Fibroblast of pulmonary artery (primary cell): ENCODE data around the gene COPS2.
A peak's percentile ranks its signal among the peaks of the same experiment; 100 is the strongest.

Source experiments
- DNase-seq: peaks from one replicate; pipeline ENCODE4 v3.0.0-alpha.2; 2010; ENCODE audit warnings: low read depth
- H3K4me3 ChIP-seq: replicated peaks from 2 replicates; pipeline ENCODE4 v1.5.1; 2011; ENCODE audit warnings: low read depth, mild to moderate bottlenecking, control low read depth, low read length, moderate library complexity
- TF ChIP-seq, protein P1 (sequence below): IDR thresholded peaks from 2 replicates; pipeline ENCODE4 v1.5.1; 2011; ENCODE audit warnings: mild to moderate bottlenecking, control low read depth, low read length, inconsistent platforms; ENCODE audit errors: missing control alignments

COPS2 gene

GRCh38 chr15:49110158-49110944 is 45.0 kb downstream of the COPS2 start:
- TF ChIP-seq, protein P1, sequence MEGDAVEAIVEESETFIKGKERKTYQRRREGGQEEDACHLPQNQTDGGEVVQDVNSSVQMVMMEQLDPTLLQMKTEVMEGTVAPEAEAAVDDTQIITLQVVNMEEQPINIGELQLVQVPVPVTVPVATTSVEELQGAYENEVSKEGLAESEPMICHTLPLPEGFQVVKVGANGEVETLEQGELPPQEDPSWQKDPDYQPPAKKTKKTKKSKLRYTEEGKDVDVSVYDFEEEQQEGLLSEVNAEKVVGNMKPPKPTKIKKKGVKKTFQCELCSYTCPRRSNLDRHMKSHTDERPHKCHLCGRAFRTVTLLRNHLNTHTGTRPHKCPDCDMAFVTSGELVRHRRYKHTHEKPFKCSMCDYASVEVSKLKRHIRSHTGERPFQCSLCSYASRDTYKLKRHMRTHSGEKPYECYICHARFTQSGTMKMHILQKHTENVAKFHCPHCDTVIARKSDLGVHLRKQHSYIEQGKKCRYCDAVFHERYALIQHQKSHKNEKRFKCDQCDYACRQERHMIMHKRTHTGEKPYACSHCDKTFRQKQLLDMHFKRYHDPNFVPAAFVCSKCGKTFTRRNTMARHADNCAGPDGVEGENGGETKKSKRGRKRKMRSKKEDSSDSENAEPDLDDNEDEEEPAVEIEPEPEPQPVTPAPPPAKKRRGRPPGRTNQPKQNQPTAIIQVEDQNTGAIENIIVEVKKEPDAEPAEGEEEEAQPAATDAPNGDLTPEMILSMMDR: no peak
- no peak for DNase-seq
- no peak overlapping the region for H3K4me3 ChIP-seq

GRCh38 chr15:49103002-49103401 is 52.4 kb downstream of the COPS2 start:
- peak; percentile 18 for DNase-seq
- no peak overlapping the region for H3K4me3 ChIP-seq
- TF ChIP-seq, protein P1: no peak

- H3K4me3 ChIP-seq: no peak overlapping the region
- TF ChIP-seq, protein P1: no peak
- DNase-seq: peak; percentile 85
These were observed 53.9 kb downstream of the COPS2 start for GRCh38 chr15:49101536-49101935.

DNA sequence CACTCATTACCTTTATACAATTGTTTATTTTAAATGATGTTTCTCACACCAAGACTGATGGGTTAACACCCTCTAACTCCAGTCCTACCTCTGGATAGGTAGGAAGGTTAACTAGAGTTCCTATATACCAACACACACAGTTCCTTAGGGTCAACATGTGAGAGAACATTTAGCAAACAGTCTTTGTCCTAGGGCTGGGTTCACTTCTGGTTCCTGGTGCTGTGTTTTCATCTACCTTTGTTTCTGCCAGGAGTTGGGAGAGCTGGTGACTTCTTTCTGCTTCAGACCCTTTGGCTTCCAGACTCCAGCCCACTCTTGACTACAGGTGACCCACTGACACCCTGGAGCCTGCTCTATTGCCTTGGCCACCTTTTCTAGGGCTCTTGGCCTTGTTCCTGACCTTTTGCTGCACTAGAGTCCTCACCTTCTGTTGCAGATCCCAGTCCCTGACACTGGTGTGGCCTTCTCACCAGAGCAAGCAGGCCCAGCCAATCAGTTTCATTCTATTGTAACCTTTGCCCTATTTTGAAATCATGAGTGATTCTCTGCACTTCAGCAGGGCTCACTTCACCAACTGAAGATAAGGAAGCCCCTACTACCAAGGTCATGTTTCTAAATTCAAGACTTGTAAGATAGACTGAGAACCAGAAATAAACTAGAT is 59.2 kb downstream of the COPS2 start:
- TF ChIP-seq, protein P1: no peak
- DNase-seq: no peak
- no peak overlapping the region for H3K4me3 ChIP-seq

DNA sequence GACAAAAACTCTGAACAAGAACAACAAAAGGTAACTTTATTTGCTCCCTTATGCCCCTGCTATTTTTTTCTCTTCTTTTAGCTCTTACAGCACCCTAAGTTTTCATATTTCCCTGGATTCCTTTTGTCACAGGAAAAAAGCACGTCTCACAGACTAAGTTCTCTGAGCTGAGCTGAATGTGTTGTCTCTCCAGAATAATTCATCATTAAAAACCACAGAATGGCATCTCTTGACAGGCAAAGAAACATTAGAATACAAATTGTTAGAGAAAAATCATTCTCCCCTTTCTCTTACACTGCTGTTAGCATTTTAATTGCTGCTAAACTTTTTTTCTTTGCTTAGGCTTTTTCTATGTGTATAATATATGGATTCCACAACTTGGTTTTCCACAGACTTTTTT is 60.5 kb downstream of the COPS2 start:
- TF ChIP-seq, protein P1: no peak
- no peak overlapping the region for H3K4me3 ChIP-seq
- DNase-seq: no peak

GRCh38 chr15:49093252-49094105 is 61.9 kb downstream of the COPS2 start:
- H3K4me3 ChIP-seq: no peak overlapping the region
- DNase-seq: no peak
- TF ChIP-seq, protein P1: no peak
